ENCODE data around the gene ENTPD1. TPM values are rescaled to one million over a fixed set of nuclear protein-coding genes. Genes with fewer than 3 reads are reported as not detected.
"Not testable (repeated sequence)": the region's sequence is repeated elsewhere in the genome, so short reads cannot be mapped to it uniquely, and the experiment has no call there.

ENTPD1 gene
- total and polyA plus RNA-seq, 9 of the 15 experiments (the other 6 are each of a cell fraction or from before 2014, with no cell fraction given), result 0.07 to 1.5 (median 0.37) TPM

DNA sequence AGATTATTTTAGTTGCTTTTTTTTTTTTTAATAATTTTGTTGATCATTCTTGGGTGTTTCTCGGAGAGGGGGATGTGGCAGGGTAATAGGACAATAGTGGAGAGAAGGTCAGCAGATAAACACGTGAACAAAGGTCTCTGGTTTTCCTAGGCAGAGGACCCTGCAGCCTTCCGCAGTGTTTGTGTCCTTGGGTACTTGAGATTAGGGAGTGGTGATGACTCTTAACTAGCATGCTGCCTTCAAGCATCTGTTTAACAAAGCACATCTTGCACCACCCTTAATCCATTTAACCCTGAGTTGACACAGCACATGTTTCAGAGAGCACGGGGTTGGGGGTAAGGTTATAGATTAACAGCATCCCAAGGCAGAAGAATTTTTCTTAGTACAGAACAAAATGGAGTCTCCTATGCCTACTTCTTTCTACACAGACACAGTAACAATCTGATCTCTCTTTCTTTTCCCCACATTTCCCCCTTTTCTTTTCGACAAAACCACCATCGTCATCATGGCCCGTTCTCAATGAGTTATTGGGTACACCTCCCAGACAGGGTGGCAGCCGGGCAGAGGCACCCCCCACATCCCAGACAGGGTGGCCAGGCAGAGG lies 52.8 kb downstream of the ENTPD1 start:
- BruUV-seq (replicated peaks); H2AFZ ChIP-seq (ENCODE audit: low read depth, low read length); POLR2A ChIA-PET; CTCF ChIA-PET (ENCODE audit: low intra/inter-chr PET ratio); H3K4me1 ChIP-seq (replicated peaks in 1 of 2; ENCODE audit: control insufficient read depth in 2 of 2, insufficient read depth in 2 of 2, low read length in 2 of 2); H3K4me3 ChIP-seq; H3K79me2 ChIP-seq (ENCODE audit: control insufficient read depth, insufficient read depth, low read length); DNase-seq (ENCODE audit: extremely low read depth in 1 of 4, low spot score in 3 of 4); H3K9ac ChIP-seq (ENCODE audit: insufficient read depth in 1 of 2, low read depth in 2 of 2, low read length in 2 of 2); H3K4me2 ChIP-seq (ENCODE audit: insufficient read depth, low read length); H3K36me3 ChIP-seq (ENCODE audit: control insufficient read depth, insufficient read depth, low read length); ATAC-seq; H3K9me1 ChIP-seq (ENCODE audit: control insufficient read depth, insufficient read depth, low read length); H3K27ac ChIP-seq (ENCODE audit: extremely low read depth, low read depth, low read length); intact Hi-C loops (cut with micrococcal nuclease); H4K20me1 ChIP-seq (replicated peaks; ENCODE audit: control insufficient read depth, insufficient read depth, low read length); H3K27me3 ChIP-seq (ENCODE audit: control insufficient read depth in 2 of 2, insufficient read depth in 2 of 2, low read length in 2 of 2); in situ Hi-C loops (cut with MboI); FAIRE-seq; H3K9me3 ChIP-seq (replicated peaks; ENCODE audit: control insufficient read depth, insufficient read depth, low read depth, low read length): not testable (repeated sequence)
- 0% methylated on average over 2 of the region's 8 CpGs for WGBS (ENCODE audit: insufficient coverage, low coverage, missing lambda C conversion rate)

DNA sequence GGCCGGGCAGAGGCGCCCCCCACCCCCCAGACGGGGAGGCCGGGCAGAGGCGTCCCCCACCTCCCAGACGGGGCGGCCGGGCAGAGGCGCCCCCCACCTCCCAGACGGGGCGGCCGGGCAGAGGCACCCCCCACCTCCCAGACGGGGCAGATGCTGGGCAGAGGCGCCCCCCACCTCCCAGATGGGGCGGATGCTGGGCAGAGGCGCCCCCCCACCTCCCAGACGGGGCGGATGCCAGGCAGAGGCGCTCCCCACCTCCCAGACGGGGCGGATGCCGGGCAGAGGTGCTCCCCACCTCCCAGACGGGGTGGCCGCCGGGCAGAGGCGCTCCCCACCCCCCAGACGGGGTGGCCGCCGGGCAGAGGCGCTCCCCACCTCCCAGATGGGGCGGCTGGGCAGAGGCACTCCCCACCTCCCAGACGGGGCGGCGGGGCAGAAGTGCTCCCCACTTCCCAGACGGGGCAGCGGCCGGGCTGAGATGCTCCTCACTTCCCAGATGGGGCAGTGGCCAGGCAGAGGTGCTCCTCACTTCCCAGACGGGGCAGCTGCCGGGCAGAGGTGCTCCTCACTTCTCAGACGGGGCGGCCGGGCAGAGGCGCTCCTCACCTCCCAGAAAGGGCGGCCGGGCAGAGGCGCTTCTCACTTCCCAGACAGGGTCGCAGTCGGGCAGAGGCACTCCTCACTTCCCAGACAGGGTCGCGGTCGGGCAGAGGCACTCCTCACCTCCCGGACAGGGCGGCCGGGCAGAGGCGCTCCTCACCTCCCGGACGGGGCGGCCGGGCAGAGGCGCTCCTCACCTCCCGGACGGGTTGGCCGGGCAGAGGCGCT lies 53.6 kb downstream of the ENTPD1 start:
- 23% methylated on average over 11 of the region's 64 CpGs for WGBS (ENCODE audit: insufficient coverage, low coverage, missing lambda C conversion rate)
- ATAC-seq, result no peak

More for the DNA sequence above, 53.6 kb downstream of the ENTPD1 start:
- in situ Hi-C loops (cut with MboI) (no loop called here), intact Hi-C loops (cut with micrococcal nuclease) (no loop called here)
- POLR2A ChIA-PET, result no interaction called here
- FAIRE-seq (no peak), DNase-seq (ENCODE audit: extremely low read depth in 1 of 4, low spot score in 3 of 4) (no peak)
- no peaks in the 10 kb centered on the region for H3K9me1 ChIP-seq (ENCODE audit: control insufficient read depth, insufficient read depth, low read length)
- H3K4me1 ChIP-seq (replicated peaks in 1 of 2; ENCODE audit: control insufficient read depth in 2 of 2, insufficient read depth in 2 of 2, low read length in 2 of 2), result no peaks in the 10 kb centered on the region; a peak in 1 of 5 replicates
- H3K9me3 ChIP-seq (replicated peaks; ENCODE audit: control insufficient read depth, insufficient read depth, low read depth, low read length), result no peaks in the 10 kb centered on the region
- H3K79me2 ChIP-seq (ENCODE audit: control insufficient read depth, insufficient read depth, low read length), result no peaks in the 10 kb centered on the region
- H3K36me3 ChIP-seq (ENCODE audit: control insufficient read depth, insufficient read depth, low read length), result no peaks in the 10 kb centered on the region
- H3K9ac ChIP-seq (ENCODE audit: insufficient read depth in 1 of 2, low read depth in 2 of 2, low read length in 2 of 2), result no peak overlapping the region
- BruUV-seq (replicated peaks), result no TSS peak
- H3K27me3 ChIP-seq (ENCODE audit: control insufficient read depth in 2 of 2, insufficient read depth in 2 of 2, low read length in 2 of 2), result no peaks in the 10 kb centered on the region
- CTCF ChIA-PET (ENCODE audit: low intra/inter-chr PET ratio), result no interaction called here
- H2AFZ ChIP-seq (ENCODE audit: low read depth, low read length), result no peak overlapping the region
- no peak overlapping the region for H3K4me3 ChIP-seq
- H3K27ac ChIP-seq (ENCODE audit: extremely low read depth, low read depth, low read length), result no peak overlapping the region
- H3K4me2 ChIP-seq (ENCODE audit: insufficient read depth, low read length), result no peak overlapping the region
- TF ChIP-seq HMGN3 (IDR thresholded peaks at IDR 0.05; ENCODE audit: borderline replicate concordance, extremely low read depth, insufficient read length, low read depth, low read length), result no peak
- no peaks in the 10 kb centered on the region for H4K20me1 ChIP-seq (replicated peaks; ENCODE audit: control insufficient read depth, insufficient read depth, low read length)

Data from K562 (cell line).